ENCODE results near the gene ELMO1.

DNA sequence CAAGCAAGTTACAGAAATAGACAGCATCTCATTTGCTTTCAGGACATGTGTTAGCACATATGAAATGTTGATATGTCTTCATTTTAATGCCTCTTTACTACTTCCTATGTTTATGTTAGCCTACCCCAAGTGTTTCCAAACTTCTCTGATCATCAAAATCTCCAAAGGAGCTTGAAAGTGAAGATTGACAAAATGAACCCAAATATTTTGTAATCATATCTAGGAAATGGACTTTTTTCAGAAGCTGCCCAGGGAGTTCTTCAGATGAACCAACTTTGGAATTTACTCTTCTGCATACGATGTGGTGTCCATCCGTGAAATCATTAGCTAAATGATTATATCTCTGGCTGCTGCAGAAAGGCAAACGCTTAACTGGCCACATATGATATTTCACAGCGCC, 623.2 kb downstream of the ELMO1 start:
- TF ChIP-seq EED (CRISPR knock-in tag; IDR thresholded peaks at IDR 0.05): no peak
- TF ChIP-seq ZFX (CRISPR knock-in tag; IDR thresholded peaks at IDR 0.05; ENCODE audit: low read depth): no peak
- TF ChIP-seq, protein P1, sequence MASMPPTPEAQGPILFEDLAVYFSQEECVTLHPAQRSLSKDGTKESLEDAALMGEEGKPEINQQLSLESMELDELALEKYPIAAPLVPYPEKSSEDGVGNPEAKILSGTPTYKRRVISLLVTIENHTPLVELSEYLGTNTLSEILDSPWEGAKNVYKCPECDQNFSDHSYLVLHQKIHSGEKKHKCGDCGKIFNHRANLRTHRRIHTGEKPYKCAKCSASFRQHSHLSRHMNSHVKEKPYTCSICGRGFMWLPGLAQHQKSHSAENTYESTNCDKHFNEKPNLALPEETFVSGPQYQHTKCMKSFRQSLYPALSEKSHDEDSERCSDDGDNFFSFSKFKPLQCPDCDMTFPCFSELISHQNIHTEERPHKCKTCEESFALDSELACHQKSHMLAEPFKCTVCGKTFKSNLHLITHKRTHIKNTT (CRISPR knock-in tag; IDR thresholded peaks at IDR 0.05): no peak
- TF ChIP-seq ETV6 (CRISPR knock-in tag; conservative IDR thresholded peaks at IDR 0.05): no peak
- TF ChIP-seq TCF12 (IDR thresholded peaks at IDR 0.05): no peak
- no peak for TF ChIP-seq TCF12 (CRISPR knock-in tag; IDR thresholded peaks at IDR 0.05)
- TF ChIP-seq HCFC1 (IDR thresholded peaks at IDR 0.05; ENCODE audit: low read depth, low read length): no peak
- no peak for TF ChIP-seq TFE3 (CRISPR knock-in tag; IDR thresholded peaks at IDR 0.05)
- TF ChIP-seq, protein P2, sequence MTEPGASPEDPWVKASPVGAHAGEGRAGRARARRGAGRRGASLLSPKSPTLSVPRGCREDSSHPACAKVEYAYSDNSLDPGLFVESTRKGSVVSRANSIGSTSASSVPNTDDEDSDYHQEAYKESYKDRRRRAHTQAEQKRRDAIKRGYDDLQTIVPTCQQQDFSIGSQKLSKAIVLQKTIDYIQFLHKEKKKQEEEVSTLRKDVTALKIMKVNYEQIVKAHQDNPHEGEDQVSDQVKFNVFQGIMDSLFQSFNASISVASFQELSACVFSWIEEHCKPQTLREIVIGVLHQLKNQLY (CRISPR knock-in tag; IDR thresholded peaks at IDR 0.05): no peak

All from HepG2 (cell line).